Left ventricle myocardium inferior (tissue), 1 donor: Measurements from ENCODE around the gene CYLC2. TPM values are rescaled to one million over a fixed set of nuclear protein-coding genes. Genes with fewer than 3 reads are reported as not detected.

ENCODE experiments used
- DNase-seq: peaks from one replicate; pipeline ENCODE4 v3.0.0-alpha.2; 2020
- H3K27ac ChIP-seq: fragments of 200-600 bp; replicated peaks from 2 replicates; pipeline ENCODE4 v1.8.0; 2021
- H3K27me3 ChIP-seq: fragments of 200-600 bp; 2 replicates; pipeline ENCODE4 v1.8.0; 2021; ENCODE audit warnings: low read depth
- H3K36me3 ChIP-seq: fragments of 200-600 bp; 2 replicates; pipeline ENCODE4 v1.8.0; 2021
- H3K4me1 ChIP-seq: fragments of 200-600 bp; 2 replicates; pipeline ENCODE4 v1.8.0; 2021
- H3K4me3 ChIP-seq: fragments of 200-600 bp; 2 replicates; pipeline ENCODE4 v1.8.0; 2021; ENCODE audit warnings: mild to moderate bottlenecking, moderate library complexity
- H3K9me3 ChIP-seq: fragments of 200-600 bp; replicated peaks from 2 replicates; pipeline ENCODE4 v1.8.0; 2021
- CTCF ChIP-seq: fragments of 200-600 bp; IDR thresholded peaks from 2 replicates; pipeline ENCODE4 v1.8.0; 2021; ENCODE audit warnings: antibody characterized with exemption, mild to moderate bottlenecking, borderline replicate concordance
- intact Hi-C: fragments of 100-400 bp; cut with micrococcal nuclease; formaldehyde crosslinking; loops from one replicate; pipeline ENCODE4 v1.11.0; 2022
- total RNA-seq: library from RNA; stranded (reverse); fragmentation: NEBNext Ultra II Directional; extraction: Animal tissue kit (Norgen Biotek cat#: 25700); gene quantifications from one replicate; pipeline ENCODE4 v1.2.1, GENCODE V29; 2021
- donor health status: DM: no; HTN: yes; CAD: no; lungs with severe emphysema.

CYLC2 gene
- total RNA-seq, 1 donor from 2014 or later = not detected

GRCh38 chr9:102975251-102975650 lies 19.9 kb upstream of the CYLC2 start:
- Histone ChIP-seq H3K9me3 (peaks cover 32% of the 10 kb centered on the region), H3K27me3 (no peaks in the 10 kb centered on the region), H3K4me3 (no peak overlapping the region), H3K4me1 (no peaks in the 10 kb centered on the region), H3K36me3 (no peaks in the 10 kb centered on the region), H3K27ac (no peak overlapping the region)
- no peak for TF ChIP-seq CTCF
- no peak for DNase-seq
- intact Hi-C loops = no loop called here

GRCh38 chr9:102985162-102985895 lies 9.8 kb upstream of the CYLC2 start:
- no peak overlapping the region for H3K4me3 ChIP-seq
- no peaks in the 10 kb centered on the region for H3K4me1 ChIP-seq
- no peak for TF ChIP-seq CTCF
- H3K36me3 ChIP-seq = no peaks in the 10 kb centered on the region
- no peak overlapping the region for H3K27ac ChIP-seq
- no peak for DNase-seq
- intact Hi-C loops = no loop called here
- no peaks in the 10 kb centered on the region for H3K27me3 ChIP-seq
- H3K9me3 ChIP-seq = no peaks in the 10 kb centered on the region

GRCh38 chr9:102986425-102986824 lies 8.7 kb upstream of the CYLC2 start:
- no peak for TF ChIP-seq CTCF
- Histone ChIP-seq H3K27ac (no peak overlapping the region), H3K27me3 (no peaks in the 10 kb centered on the region), H3K9me3 (no peaks in the 10 kb centered on the region), H3K4me3 (no peak overlapping the region), H3K36me3 (no peaks in the 10 kb centered on the region), H3K4me1 (no peaks in the 10 kb centered on the region)
- DNase-seq = no peak
- intact Hi-C loops = no loop called here

- no peak for DNase-seq
- Histone ChIP-seq H3K4me1 (no peaks in the 10 kb centered on the region), H3K9me3 (no peaks in the 10 kb centered on the region), H3K4me3 (no peak overlapping the region), H3K27ac (no peak overlapping the region), H3K36me3 (no peaks in the 10 kb centered on the region), H3K27me3 (no peaks in the 10 kb centered on the region)
- no peak for TF ChIP-seq CTCF
- intact Hi-C loops = no loop called here
Measured at GRCh38 chr9:103003689-103004088, 8.6 kb downstream of the CYLC2 start.

GRCh38 chr9:103014242-103014641 lies 19.1 kb downstream of the CYLC2 start:
- Histone ChIP-seq H3K9me3 (no peaks in the 10 kb centered on the region), H3K27ac (no peak overlapping the region), H3K36me3 (no peaks in the 10 kb centered on the region), H3K27me3 (no peaks in the 10 kb centered on the region), H3K4me3 (no peak overlapping the region), H3K4me1 (no peaks in the 10 kb centered on the region)
- TF ChIP-seq CTCF = no peak
- intact Hi-C loops = no loop called here
- no peak for DNase-seq
